Activated naive CD8-positive, alpha-beta T cell treated with anti-CD3 and anti-CD28 coated beads, Interleukin-2, amount 50 U/mL, for 24 hours (primary cell): Measurements from ENCODE around the gene CFAP70.
"Not testable (repeated sequence)": the region's sequence is repeated elsewhere in the genome, so short reads cannot be mapped to it uniquely, and the experiment has no call there.

Source experiments
- ATAC-seq: fragments of 150-1000 bp; cut with Tn5 transposase; one replicate; pipeline ENCODE4 v1.10.0; 2021
- DNase-seq: peaks from one replicate; pipeline ENCODE4 v3.0.0; 2021
- H3K27ac Mint-ChIP-seq: one replicate; pipeline ENCODE4 v1.8.0; 2021; ENCODE audit warnings: mild to moderate bottlenecking, mixed read lengths
- H3K27me3 Mint-ChIP-seq: one replicate; pipeline ENCODE4 v1.8.0; 2021; ENCODE audit warnings: mixed read lengths
- H3K36me3 Mint-ChIP-seq: one replicate; pipeline ENCODE4 v1.8.0; 2021; ENCODE audit warnings: low read depth, mixed read lengths
- H3K4me1 Mint-ChIP-seq: one replicate; pipeline ENCODE4 v1.8.0; 2021; ENCODE audit warnings: mixed read lengths
- H3K4me3 Mint-ChIP-seq: one replicate; pipeline ENCODE4 v1.8.0; 2021; ENCODE audit warnings: mild to moderate bottlenecking, moderate library complexity, mixed read lengths
- H3K9me3 Mint-ChIP-seq: one replicate; pipeline ENCODE4 v1.8.0; 2021; ENCODE audit warnings: mixed read lengths

CFAP70 gene

GRCh38 chr10:73307203-73307800 lies 51.4 kb downstream of the CFAP70 start:
- Mint-ChIP-seq H3K27ac (no peak overlapping the region), H3K4me3 (no peak overlapping the region)

GRCh38 chr10:73306171-73306708 lies 52.4 kb downstream of the CFAP70 start:
- DNase-seq: no peak

More at GRCh38 chr10:73307203-73307800, 51.4 kb downstream of the CFAP70 start:
- Mint-ChIP-seq H3K27me3 (no peaks in the 10 kb centered on the region), H3K9me3 (peaks cover 19% of the 10 kb centered on the region), H3K36me3 (peaks cover 12% of the 10 kb centered on the region), H3K4me1 (no peaks in the 10 kb centered on the region)
- DNase-seq (no peak), ATAC-seq (no peak)

GRCh38 chr10:73296946-73297345 lies 61.7 kb downstream of the CFAP70 start:
- Mint-ChIP-seq H3K27me3 (no peaks in the 10 kb centered on the region), H3K36me3 (no peaks in the 10 kb centered on the region), H3K4me3 (no peak overlapping the region), H3K4me1 (peaks cover 2% of the 10 kb centered on the region), H3K9me3 (no peaks in the 10 kb centered on the region), H3K27ac (no peak overlapping the region)
- DNase-seq: no peak
- ATAC-seq: no peak

More at GRCh38 chr10:73306171-73306708, 52.4 kb downstream of the CFAP70 start:
- no peak for ATAC-seq
- Mint-ChIP-seq H3K36me3 (peaks cover 12% of the 10 kb centered on the region), H3K4me3 (no peak overlapping the region), H3K4me1 (no peaks in the 10 kb centered on the region), H3K27ac (no peak overlapping the region), H3K9me3 (peaks cover 19% of the 10 kb centered on the region), H3K27me3 (no peaks in the 10 kb centered on the region)

- Mint-ChIP-seq H3K27me3 (peaks cover 1% of the 10 kb centered on the region), H3K4me3 (no peak overlapping the region), H3K9me3 (no peaks in the 10 kb centered on the region), H3K27ac (no peak overlapping the region), H3K4me1 (peaks cover 2% of the 10 kb centered on the region), H3K36me3 (peaks cover 3% of the 10 kb centered on the region)
- DNase-seq (no peak), ATAC-seq (no peak)
Measured at GRCh38 chr10:73293461-73293860, 65.2 kb downstream of the CFAP70 start.

GRCh38 chr10:73289958-73290357 lies 68.7 kb downstream of the CFAP70 start:
- Mint-ChIP-seq H3K4me1 (no peaks in the 10 kb centered on the region), H3K27ac (no peak overlapping the region), H3K4me3 (no peak overlapping the region), H3K27me3 (peaks cover 1% of the 10 kb centered on the region), H3K9me3 (no peaks in the 10 kb centered on the region), H3K36me3 (peaks cover 3% of the 10 kb centered on the region)
- no peak for ATAC-seq
- no peak for DNase-seq

GRCh38 chr10:73287441-73287840 lies 71.2 kb downstream of the CFAP70 start:
- Mint-ChIP-seq H3K4me3 (no peak overlapping the region), H3K27me3 (peaks cover 1% of the 10 kb centered on the region), H3K4me1 (no peaks in the 10 kb centered on the region), H3K27ac (no peak overlapping the region), H3K36me3 (peaks cover 3% of the 10 kb centered on the region), H3K9me3 (no peaks in the 10 kb centered on the region)
- DNase-seq (no peak), ATAC-seq (no peak)

- Mint-ChIP-seq H3K36me3 (no peaks in the 10 kb centered on the region), H3K9me3 (no peaks in the 10 kb centered on the region), H3K4me3 (no peak overlapping the region), H3K27me3 (no peaks in the 10 kb centered on the region), H3K4me1 (no peaks in the 10 kb centered on the region), H3K27ac (no peak overlapping the region)
- DNase-seq: no peak
- no peak for ATAC-seq
Measured at GRCh38 chr10:73281097-73281496, 77.6 kb downstream of the CFAP70 start.

- no peak for ATAC-seq
- no peak for DNase-seq
- Mint-ChIP-seq H3K4me1 (peaks cover 2% of the 10 kb centered on the region), H3K36me3 (no peaks in the 10 kb centered on the region), H3K4me3 (no peak overlapping the region), H3K27me3 (no peaks in the 10 kb centered on the region), H3K9me3 (peaks cover under 1% of the 10 kb centered on the region), H3K27ac (no peak overlapping the region)
Measured at GRCh38 chr10:73264423-73264822, 94.2 kb downstream of the CFAP70 start.

- Mint-ChIP-seq H3K27me3 (no peaks in the 10 kb centered on the region), H3K4me1 (peaks cover 2% of the 10 kb centered on the region), H3K27ac (no peak overlapping the region)
Measured at GRCh38 chr10:73263693-73264347, 94.8 kb downstream of the CFAP70 start.

GRCh38 chr10:73262880-73263555 lies 95.6 kb downstream of the CFAP70 start:
- Mint-ChIP-seq H3K4me1 (peaks cover 2% of the 10 kb centered on the region), H3K27me3 (no peaks in the 10 kb centered on the region), H3K27ac (no peak overlapping the region), H3K9me3 (peaks cover 7% of the 10 kb centered on the region), H3K4me3 (no peak overlapping the region), H3K36me3 (no peaks in the 10 kb centered on the region)
- DNase-seq (no peak), ATAC-seq (no peak)

More at GRCh38 chr10:73263693-73264347, 94.8 kb downstream of the CFAP70 start:
- no peak for DNase-seq
- Mint-ChIP-seq H3K9me3 (peaks cover 6% of the 10 kb centered on the region), H3K36me3 (no peaks in the 10 kb centered on the region), H3K4me3 (no peak overlapping the region)
- no peak for ATAC-seq

- no peak for DNase-seq
- Mint-ChIP-seq H3K27me3 (no peaks in the 10 kb centered on the region), H3K4me1 (peaks cover 2% of the 10 kb centered on the region), H3K36me3 (no peaks in the 10 kb centered on the region), H3K4me3 (no peak overlapping the region), H3K9me3 (peaks cover 7% of the 10 kb centered on the region), H3K27ac (no peak overlapping the region)
- ATAC-seq: no peak
Measured at GRCh38 chr10:73262105-73262730, 96.4 kb downstream of the CFAP70 start.

- no peaks in the 10 kb centered on the region for H3K27me3 Mint-ChIP-seq
- no peak overlapping the region for H3K27ac Mint-ChIP-seq
- H3K9me3 Mint-ChIP-seq: peaks cover 7% of the 10 kb centered on the region
- H3K4me3 Mint-ChIP-seq: no peak overlapping the region
- DNase-seq (no peak), ATAC-seq (no peak)
- H3K36me3 Mint-ChIP-seq: no peaks in the 10 kb centered on the region
- H3K4me1 Mint-ChIP-seq: peaks cover 2% of the 10 kb centered on the region
Measured at GRCh38 chr10:73261362-73261995, 97.2 kb downstream of the CFAP70 start.

- H3K4me1 Mint-ChIP-seq, DNase-seq, H3K4me3 Mint-ChIP-seq, H3K27ac Mint-ChIP-seq, H3K36me3 Mint-ChIP-seq, H3K9me3 Mint-ChIP-seq, H3K27me3 Mint-ChIP-seq, ATAC-seq: not testable (repeated sequence)
Measured at GRCh38 chr10:73258612-73259011, 100.1 kb downstream of the CFAP70 start.

- DNase-seq (no peak), ATAC-seq (no peak)
- Mint-ChIP-seq H3K27ac (peak overlapping the region; percentile 96), H3K27me3 (peaks cover 2% of the 10 kb centered on the region), H3K4me1 (peaks cover 33% of the 10 kb centered on the region), H3K4me3 (peak overlapping the region; percentile 100), H3K9me3 (no peaks in the 10 kb centered on the region), H3K36me3 (peaks cover 32% of the 10 kb centered on the region)
Measured at GRCh38 chr10:73253225-73253555, 105.5 kb downstream of the CFAP70 start.
